GM23338 (cell line): ENCODE data around the gene PTGIR. TPM values are rescaled to one million over a fixed set of nuclear protein-coding genes. Genes with fewer than 3 reads are reported as not detected.
A peak's percentile ranks its signal among the peaks of the same experiment; 100 is the strongest.

Source experiments
- ATAC-seq: fragments of 200-7000 bp; cut with Tn5 transposase; 3 replicates; pipeline ENCODE4 v1.9.1; 2020
- DNase-seq: peaks from one replicate; pipeline ENCODE4 v3.0.0-alpha.2; 2015; ENCODE audit warnings: low spot score
- H2AFZ ChIP-seq: fragments of 200-600 bp; sonication (generic); 2 replicates; pipeline ENCODE4 v1.8.0; 2016; ENCODE audit warnings: antibody characterized with exemption, mild to moderate bottlenecking, moderate library complexity
- H3F3A ChIP-seq: fragments of 200-600 bp; sonication (generic); replicated peaks from 2 replicates; pipeline ENCODE4 v1.8.0; 2017; ENCODE audit warnings: antibody characterized with exemption, mixed run types, low read depth
- H3K27ac ChIP-seq: fragments of 200-600 bp; sonication (generic); 2 replicates; pipeline ENCODE4 v1.6.1; 2016; ENCODE audit warnings: low read depth
- H3K27me3 ChIP-seq: fragments of 200-600 bp; sonication (generic); 2 replicates; pipeline ENCODE4 v1.8.0; 2016; ENCODE audit warnings: mild to moderate bottlenecking, mixed run types, moderate library complexity; ENCODE audit not compliant: insufficient read depth
- H3K36me3 ChIP-seq: fragments of 200-600 bp; sonication (generic); 2 replicates; pipeline ENCODE4 v1.8.0; 2016; ENCODE audit warnings: mild to moderate bottlenecking; ENCODE audit not compliant: insufficient read depth
- H3K4me1 ChIP-seq: fragments of 200-600 bp; sonication (generic); 2 replicates; pipeline ENCODE4 v1.8.0; 2016; ENCODE audit warnings: mild to moderate bottlenecking, moderate library complexity; ENCODE audit not compliant: insufficient read depth
- H3K4me2 ChIP-seq: fragments of 200-600 bp; sonication (generic); 2 replicates; pipeline ENCODE4 v1.7.1; 2017; ENCODE audit warnings: mixed run types
- H3K4me3 ChIP-seq: fragments of 200-600 bp; sonication (generic); 2 replicates; pipeline ENCODE4 v1.6.1; 2016; ENCODE audit warnings: mixed run types
- H3K79me2 ChIP-seq: fragments of 200-600 bp; sonication (generic); replicated peaks from 2 replicates; pipeline ENCODE4 v1.8.0; 2017; ENCODE audit warnings: mild to moderate bottlenecking; ENCODE audit not compliant: insufficient read depth
- H3K9me2 ChIP-seq: fragments of 200-600 bp; sonication (generic); 2 replicates; pipeline ENCODE4 v1.8.0; 2017; ENCODE audit not compliant: insufficient read depth
- H4K20me1 ChIP-seq: fragments of 200-600 bp; sonication (generic); replicated peaks from 2 replicates; pipeline ENCODE4 v1.8.0; 2017; ENCODE audit warnings: mild to moderate bottlenecking; ENCODE audit not compliant: insufficient read depth
- H3K27ac Mint-ChIP-seq: 2 replicates; pipeline ENCODE4 v1.8.0; 2020; ENCODE audit warnings: inconsistent platforms, mild to moderate bottlenecking, moderate library complexity, mixed read lengths
- H3K27me3 Mint-ChIP-seq: 3 replicates; pipeline ENCODE4 v1.8.0; 2022; ENCODE audit warnings: low read depth, mild to moderate bottlenecking, moderate library complexity, mixed read lengths, inconsistent platforms; ENCODE audit not compliant: insufficient read depth, poor library complexity
- H3K36me3 Mint-ChIP-seq: 3 replicates; pipeline ENCODE4 v1.8.0; 2021; ENCODE audit warnings: low read depth, mild to moderate bottlenecking, inconsistent platforms, moderate library complexity, mixed read lengths
- H3K4me1 Mint-ChIP-seq: 3 replicates; pipeline ENCODE4 v1.8.0; 2020; ENCODE audit warnings: mild to moderate bottlenecking, inconsistent platforms, mixed read lengths
- H3K4me3 Mint-ChIP-seq: 3 replicates; pipeline ENCODE4 v1.8.0; 2021; ENCODE audit warnings: moderate library complexity, mild to moderate bottlenecking, inconsistent platforms, mixed read lengths
- H3K9me3 Mint-ChIP-seq: 3 replicates; pipeline ENCODE4 v1.8.0; 2020; ENCODE audit warnings: moderate library complexity, mild to moderate bottlenecking, inconsistent platforms, mixed read lengths
- CTCF ChIP-seq, 2 experiments: fragments of 200-600 bp in 1 of 2; sonication (generic) in 1 of 2; conservative IDR thresholded peaks; 2 replicates each; pipeline versions ENCODE4 v1.5.1 to v1.6.1; 2016 to 2017; ENCODE audit warnings: antibody characterized with exemption in 2 of 2, low read depth in 2 of 2, mild to moderate bottlenecking in 2 of 2, moderate library complexity in 1 of 2
- EZH2 ChIP-seq: fragments of 200-600 bp; sonication (generic); IDR thresholded peaks from one replicate; pipeline ENCODE4 v1.8.0; 2017; ENCODE audit warnings: antibody characterized with exemption, mild to moderate bottlenecking, low read depth; ENCODE audit not compliant: unreplicated experiment
- REST ChIP-seq: IDR thresholded peaks from one replicate; pipeline ENCODE4 v1.6.1; 2018; ENCODE audit warnings: antibody characterized with exemption; ENCODE audit not compliant: unreplicated experiment
- STAT1 ChIP-seq: IDR thresholded peaks from one replicate; pipeline ENCODE4 v1.6.1; 2016; ENCODE audit warnings: antibody characterized with exemption; ENCODE audit not compliant: unreplicated experiment
- ZNF114 ChIP-seq: fragments of 250-450 bp; sonication (Bioruptor Pico); IDR thresholded peaks from 2 replicates; pipeline ENCODE4 v1.5.0; 2020; ENCODE audit warnings: mild to moderate bottlenecking, moderate library complexity
- ZNF331 ChIP-seq: fragments of 250-450 bp; sonication (Bioruptor Pico); IDR thresholded peaks from 2 replicates; pipeline ENCODE4 v1.5.0; 2020; ENCODE audit warnings: low read depth, mild to moderate bottlenecking, moderate library complexity
- ZNF462 ChIP-seq: fragments of 250-450 bp; sonication (Bioruptor Pico); IDR thresholded peaks from 2 replicates; pipeline ENCODE4 v1.5.0; 2020; ENCODE audit warnings: mild to moderate bottlenecking, moderate library complexity
- polyA plus RNA-seq: library from polyadenylated mRNA; unstranded; fragments of >200 nt; fragmentation: Nextera tagmentation; extraction: Ambion mirVana; gene quantifications from 2 replicates; pipeline ENCODE4 v1.2.1, GENCODE V29; 2016
- total RNA-seq: library from RNA; depleted of rRNA; stranded (reverse); fragments of >200 nt; shearing (Covaris generic); gene quantifications from 2 replicates; pipeline ENCODE4 v1.2.3, GENCODE V29; 2014

Gene PTGIR
- total and polyA plus RNA-seq, 2 experiments from 2014 or later, result not detected

- peak; percentile 78 for DNase-seq
- Histone ChIP-seq H3K4me2 (peak overlapping the region; percentile 96), H4K20me1 (no peaks in the 10 kb centered on the region), H3K27me3 (peaks cover 30% of the 10 kb centered on the region), H3K79me2 (no peaks in the 10 kb centered on the region), H2AFZ (peak overlapping the region; percentile 90), H3K4me3 (peak overlapping the region; percentile 82), H3K4me1 (peaks cover 27% of the 10 kb centered on the region), H3F3A (peaks cover 11% of the 10 kb centered on the region), H3K9me2 (no peaks in the 10 kb centered on the region), H3K36me3 (no peaks in the 10 kb centered on the region), H3K27ac (no peak overlapping the region)
- TF ChIP-seq STAT1, result no peak
- no peak for TF ChIP-seq EZH2
- TF ChIP-seq CTCF (conservative IDR thresholded peaks at IDR 0.05; ENCODE audit: low read depth in 2 of 2), result no peak
- no peak for TF ChIP-seq ZNF462
- no peak for TF ChIP-seq ZNF114
- no peak for TF ChIP-seq ZNF331
- TF ChIP-seq REST, result no peak
- peak; percentile 19 for ATAC-seq
- Mint-ChIP-seq H3K36me3 (no peaks in the 10 kb centered on the region; the same call in 2 of the 3 replicates), H3K9me3 (no peaks in the 10 kb centered on the region; the same call in 1 of the 3 replicates), H3K27ac (no peak overlapping the region), H3K4me3 (peak overlapping the region; percentile 76), H3K27me3 (peaks cover 30% of the 10 kb centered on the region), H3K4me1 (peaks cover 28% of the 10 kb centered on the region)
Observed at GRCh38 chr19:46659151-46660007, 34.5 kb upstream of the PTGIR start.
